ENCODE measurements around the gene PLLP. TPM values are rescaled to one million over a fixed set of nuclear protein-coding genes. Genes with fewer than 3 reads are reported as not detected.

The PLLP gene
- total RNA-seq, 5 donors from 2014 or later (not counting 1 experiment from before 2014, with no cell fraction given) = 1.4 to 4.3 (median 3.3) TPM

GRCh38 chr16:57209780-57210179 is 74.7 kb downstream of the PLLP start:
- H3K4me3 Mint-ChIP-seq = no peak overlapping the region
- 100% methylated on average over 2 of the region's 5 CpGs for WGBS (ENCODE audit: insufficient coverage)
- DNase-seq (no peak), ATAC-seq (replicated peaks in 1 of 4) (no peak)
- no peak overlapping the region for H3K27ac Mint-ChIP-seq
- Histone ChIP-seq H3K27me3 (replicated peaks in 1 of 2; ENCODE audit: control insufficient read depth in 2 of 2, extremely low read depth in 1 of 2, insufficient read depth in 2 of 2, low read length in 1 of 2) (no peaks in the 10 kb centered on the region), H3K9me3 (no peaks in the 10 kb centered on the region), H3K27ac (ENCODE audit: low read length) (no peak overlapping the region), H3K36me3 (ENCODE audit: control insufficient read depth in 2 of 2, extremely low read depth in 1 of 2, insufficient read depth in 1 of 2, low read length in 1 of 2) (peaks cover 7 to 81% of the 10 kb centered on the region in 2 donors), H3K4me3 (ENCODE audit: control insufficient read depth in 1 of 2, extremely low read depth in 1 of 2, low read length in 1 of 2) (no peak overlapping the region), H3K4me1 (ENCODE audit: control insufficient read depth in 1 of 2, extremely low read depth in 1 of 2, insufficient read depth in 2 of 2, low read length in 2 of 2) (no peaks in the 10 kb centered on the region)
- no peaks in the 10 kb centered on the region for H3K27me3 Mint-ChIP-seq
- POLR2A ChIA-PET = no interaction called here
- peaks cover 61% of the 10 kb centered on the region for H3K36me3 Mint-ChIP-seq
- peaks cover 0 to 2% (median 0%) of the 10 kb centered on the region in 3 donors for H3K4me1 Mint-ChIP-seq
- H3K9me3 Mint-ChIP-seq = no peaks in the 10 kb centered on the region
- CTCF ChIA-PET = no interaction called here

GRCh38 chr16:57208926-57209325 is 75.5 kb downstream of the PLLP start:
- Histone ChIP-seq H3K4me1 (ENCODE audit: control insufficient read depth in 1 of 2, extremely low read depth in 1 of 2, insufficient read depth in 2 of 2, low read length in 2 of 2) (no peaks in the 10 kb centered on the region), H3K27ac (ENCODE audit: low read length) (no peak overlapping the region), H3K9me3 (no peaks in the 10 kb centered on the region), H3K4me3 (ENCODE audit: control insufficient read depth in 1 of 2, extremely low read depth in 1 of 2, low read length in 1 of 2) (no peak overlapping the region), H3K27me3 (replicated peaks in 1 of 2; ENCODE audit: control insufficient read depth in 2 of 2, extremely low read depth in 1 of 2, insufficient read depth in 2 of 2, low read length in 1 of 2) (no peaks in the 10 kb centered on the region), H3K36me3 (ENCODE audit: control insufficient read depth in 2 of 2, extremely low read depth in 1 of 2, insufficient read depth in 1 of 2, low read length in 1 of 2) (peaks cover 9 to 80% of the 10 kb centered on the region in 2 donors)
- H3K4me1 Mint-ChIP-seq = peaks cover 0 to 2% (median 0%) of the 10 kb centered on the region in 3 donors
- no peaks in the 10 kb centered on the region for H3K27me3 Mint-ChIP-seq
- DNase-seq (no peak), ATAC-seq (replicated peaks in 1 of 4) (no peak)
- CTCF ChIA-PET = no interaction called here
- POLR2A ChIA-PET = no interaction called here
- no peaks in the 10 kb centered on the region for H3K9me3 Mint-ChIP-seq
- H3K4me3 Mint-ChIP-seq = no peak overlapping the region
- H3K36me3 Mint-ChIP-seq = peaks cover 56% of the 10 kb centered on the region
- no peak overlapping the region for H3K27ac Mint-ChIP-seq
- WGBS (ENCODE audit: insufficient coverage) = no CpG with 5 or more reads among the region's 1 CpG

Other genes starting within 250 kb of the PLLP start
- 1 to 10 TPM; 5.5 to 9.3 (median 6.1) TPM for gene CPNE2, start 192.1 kb downstream of the PLLP start, total RNA-seq
- gene PSME3IP1, start 98.6 kb downstream of the PLLP start, total RNA-seq = 100 to 1,000 TPM; 132 to 145 (median 144) TPM
- 10 to 100 TPM; 25.0 to 32.0 (median 28.2) TPM for gene RSPRY1, start 98.3 kb downstream of the PLLP start, total RNA-seq
- 10 to 100 TPM; 34.6 to 62.2 (median 48.4) TPM for gene ARL2BP, start 39.4 kb downstream of the PLLP start, total RNA-seq
- gene CCL22, start 74.1 kb upstream of the PLLP start, total RNA-seq = 10 to 100 TPM in 3 of 5 donors, not detected in 2; 13.0 to 27.3 (median 13.0) TPM
- gene CX3CL1, start 87.8 kb upstream of the PLLP start, total RNA-seq = under 1 TPM in 3 of 5 donors, not detected in 2; 0.13 to 0.18 (median 0.16) TPM
- 1 to 10 TPM in 2 of 5 donors, under 1 TPM in 1, not detected in 2; 0.93 to 1.2 (median 1.2) TPM for gene CCL17, start 120.1 kb upstream of the PLLP start, total RNA-seq
- gene CIAPIN1, start 162.7 kb upstream of the PLLP start, total RNA-seq = 10 to 100 TPM; 26.5 to 46.8 (median 28.5) TPM
- gene COQ9, start 162.8 kb upstream of the PLLP start, total RNA-seq = 10 to 100 TPM; 18.0 to 35.3 (median 34.2) TPM
- gene POLR2C, start 178.0 kb upstream of the PLLP start, total RNA-seq = 10 to 100 TPM; 63.8 to 93.9 (median 69.0) TPM
- gene DOK4, start 201.8 kb upstream of the PLLP start, total RNA-seq = 1 to 10 TPM; 2.2 to 4.1 (median 3.1) TPM

All from T-cell (primary cell).